Loucy (cell line): ENCODE results near the gene SLC5A10.

Experiments
- CTCF ChIP-seq: fragments of 200-600 bp; sonication (generic); conservative IDR thresholded peaks from 2 replicates; pipeline ENCODE4 v1.5.1; 2014; ENCODE audit warnings: mild to moderate bottlenecking, antibody characterized with exemption, low read length
- EZH2phosphoT487 ChIP-seq: fragments of 200-600 bp; IDR thresholded peaks from 2 replicates; pipeline ENCODE4 v1.6.1; 2018; ENCODE audit warnings: antibody characterized with exemption, mild to moderate bottlenecking, moderate library complexity, borderline replicate concordance

GRCh38 chr17:18959071-18959844 is 7.3 kb downstream of the SLC5A10 start:
- TF ChIP-seq CTCF = no peak
- TF ChIP-seq EZH2phosphoT487 = no peak
